SU-DHL-6 (cell line): Measurements from ENCODE around the gene PTPRN2.

ENCODE experiments used
- CTCF ChIP-seq: fragments of 200-600 bp; sonication (generic); IDR thresholded peaks from one replicate; pipeline ENCODE4 v1.5.1; 2017; ENCODE audit warnings: antibody characterized with exemption, mild to moderate bottlenecking, low read length, moderate library complexity; ENCODE audit not compliant: insufficient read depth, poor library complexity, severe bottlenecking
- EZH2phosphoT487 ChIP-seq: fragments of 200-600 bp; sonication (generic), shearing (Covaris generic); conservative IDR thresholded peaks from 2 replicates; pipeline ENCODE4 v1.6.1; 2018; ENCODE audit warnings: mild to moderate bottlenecking, antibody characterized with exemption, low read length, moderate library complexity, mixed read lengths

- TF ChIP-seq CTCF (no peak), EZH2phosphoT487 (no peak)
Measured at GRCh38 chr7:157971501-157971900, 616.1 kb downstream of the PTPRN2 start.
